HG03378 (cell line): ENCODE data around the gene NBPF10.
"Not testable (repeated sequence)": the region's sequence is repeated elsewhere in the genome, so short reads cannot be mapped to it uniquely, and the experiment has no call there.

Experiments used
- ATAC-seq: cut with Tn5 transposase; IDR thresholded peaks from one replicate; pipeline ENCODE4 v1.9.1; 2021; ENCODE audit warnings: mild to moderate bottlenecking, moderate library complexity; ENCODE audit not compliant: unreplicated experiment

NBPF10 gene

GRCh38 chr1:146144465-146144864 is at the start of gene NBPF10:
Gene NBPF10, minus strand, starts transcription at chr1:146144804. Its CDS starts 35 bp downstream, at chr1:146144769.
- not testable (repeated sequence) for ATAC-seq

GRCh38 chr1:146174531-146174930 is 29.9 kb upstream of the NBPF10 start:
- ATAC-seq: not testable (repeated sequence)

GRCh38 chr1:146167740-146168139 is 23.1 kb upstream of the NBPF10 start:
- ATAC-seq: not testable (repeated sequence)

- ATAC-seq: not testable (repeated sequence)
Measured at GRCh38 chr1:146167273-146167672, 22.7 kb upstream of the NBPF10 start.
